GM19023 (cell line): ENCODE results near the gene PIGZ.
A peak's percentile ranks its signal among the peaks of the same experiment; 100 is the strongest.

Experiments used
- ATAC-seq: cut with Tn5 transposase; IDR thresholded peaks from one replicate; pipeline ENCODE4 v1.9.1; 2021; ENCODE audit warnings: mild to moderate bottlenecking, moderate library complexity; ENCODE audit not compliant: unreplicated experiment

Gene PIGZ

GRCh38 chr3:196985298-196985697 lies 16.7 kb upstream of the PIGZ start:
- ATAC-seq = no peak

GRCh38 chr3:196983186-196983585 lies 14.6 kb upstream of the PIGZ start:
- ATAC-seq = no peak

- ATAC-seq = no peak
These were observed 13.0 kb upstream of the PIGZ start for GRCh38 chr3:196981657-196982056.

- no peak for ATAC-seq
These were observed 10.9 kb upstream of the PIGZ start for GRCh38 chr3:196979545-196979944.

- ATAC-seq = no peak
These were observed 8.3 kb upstream of the PIGZ start for GRCh38 chr3:196976941-196977340.

- no peak for ATAC-seq
These were observed 6.7 kb upstream of the PIGZ start for GRCh38 chr3:196975349-196975748.

- no peak for ATAC-seq
These were observed 6.0 kb upstream of the PIGZ start for GRCh38 chr3:196974661-196975060.

- no peak for ATAC-seq
These were observed 2.6 kb upstream of the PIGZ start for GRCh38 chr3:196971094-196971698.

- no peak for ATAC-seq
These were observed 2.0 kb upstream of the PIGZ start for GRCh38 chr3:196970547-196971093.

GRCh38 chr3:196969660-196970546 lies 1.3 kb upstream of the PIGZ start:
- peak; percentile 57 for ATAC-seq

- ATAC-seq = peak; percentile 46
These were observed 564 bp upstream of the PIGZ start for GRCh38 chr3:196969134-196969659.

- no peak for ATAC-seq
These were observed 1.0 kb downstream of the PIGZ start for GRCh38 chr3:196967412-196968232.

GRCh38 chr3:196966526-196967401 lies 1.9 kb downstream of the PIGZ start:
- ATAC-seq = no peak

GRCh38 chr3:196965804-196966173 lies 2.8 kb downstream of the PIGZ start:
- no peak for ATAC-seq

- ATAC-seq = no peak
These were observed 3.4 kb downstream of the PIGZ start for GRCh38 chr3:196965112-196965803.

- ATAC-seq = no peak
These were observed 5.0 kb downstream of the PIGZ start for GRCh38 chr3:196963631-196963953.

GRCh38 chr3:196962930-196963630 lies 5.6 kb downstream of the PIGZ start:
- ATAC-seq = no peak

- no peak for ATAC-seq
These were observed 6.3 kb downstream of the PIGZ start for GRCh38 chr3:196962108-196962929.
